ENCODE measurements around the gene TECPR2.
A peak's percentile ranks its signal among the peaks of the same experiment; 100 is the strongest.
"Not testable (repeated sequence)": the region's sequence is repeated elsewhere in the genome, so short reads cannot be mapped to it uniquely, and the experiment has no call there.

TECPR2 gene

GRCh38 chr14:102333390-102333789 lies 29.4 kb upstream of the TECPR2 start:
- no peak for DNase-seq (ENCODE audit: low spot score)

GRCh38 chr14:102333795-102334705 lies 28.7 kb upstream of the TECPR2 start:
- no peak for DNase-seq (ENCODE audit: low spot score)

GRCh38 chr14:102335163-102335562 lies 27.6 kb upstream of the TECPR2 start:
- DNase-seq (ENCODE audit: low spot score): no peak

- DNase-seq (ENCODE audit: low spot score): no peak
Observed at GRCh38 chr14:102338724-102339123, 24.0 kb upstream of the TECPR2 start.

- DNase-seq (ENCODE audit: low spot score): no peak
Observed at GRCh38 chr14:102341566-102341965, 21.2 kb upstream of the TECPR2 start.

GRCh38 chr14:102342238-102342637 lies 20.5 kb upstream of the TECPR2 start:
- no peak for DNase-seq (ENCODE audit: low spot score)

GRCh38 chr14:102344084-102344483 lies 18.7 kb upstream of the TECPR2 start:
- DNase-seq (ENCODE audit: low spot score): no peak

- DNase-seq (ENCODE audit: low spot score): no peak
Observed at GRCh38 chr14:102344485-102344884, 18.3 kb upstream of the TECPR2 start.

GRCh38 chr14:102345232-102345631 lies 17.5 kb upstream of the TECPR2 start:
- no peak for DNase-seq (ENCODE audit: low spot score)

- DNase-seq (ENCODE audit: low spot score): no peak
Observed at GRCh38 chr14:102346645-102347044, 16.1 kb upstream of the TECPR2 start.

GRCh38 chr14:102348376-102348775 lies 14.4 kb upstream of the TECPR2 start:
- DNase-seq (ENCODE audit: low spot score): no peak

GRCh38 chr14:102351023-102351422 lies 11.7 kb upstream of the TECPR2 start:
- DNase-seq (ENCODE audit: low spot score): no peak

GRCh38 chr14:102351593-102351992 lies 11.1 kb upstream of the TECPR2 start:
- DNase-seq (ENCODE audit: low spot score): not testable (repeated sequence)

- DNase-seq (ENCODE audit: low spot score): no peak
Observed at GRCh38 chr14:102352213-102352612, 10.5 kb upstream of the TECPR2 start.

- no peak for DNase-seq (ENCODE audit: low spot score)
Observed at GRCh38 chr14:102353126-102353619, 9.6 kb upstream of the TECPR2 start.

- DNase-seq (ENCODE audit: low spot score): no peak
Observed at GRCh38 chr14:102356280-102356679, 6.5 kb upstream of the TECPR2 start.

- DNase-seq (ENCODE audit: low spot score): no peak
Observed at GRCh38 chr14:102359341-102359740, 3.4 kb upstream of the TECPR2 start.

- no peak for DNase-seq (ENCODE audit: low spot score)
Observed at GRCh38 chr14:102360388-102360787, 2.4 kb upstream of the TECPR2 start.

- DNase-seq (ENCODE audit: low spot score): peak; percentile 88
Observed at GRCh38 chr14:102362084-102362483, 657 bp upstream of the TECPR2 start.

GRCh38 chr14:102363182-102363943 lies 622 bp downstream of the TECPR2 start:
- peak; percentile 79 for DNase-seq (ENCODE audit: low spot score)

GRCh38 chr14:102370305-102370809 lies 7.6 kb downstream of the TECPR2 start:
- DNase-seq (ENCODE audit: low spot score): no peak

- no peak for DNase-seq (ENCODE audit: low spot score)
Observed at GRCh38 chr14:102371361-102371760, 8.6 kb downstream of the TECPR2 start.

- no peak for DNase-seq (ENCODE audit: low spot score)
Observed at GRCh38 chr14:102373110-102373509, 10.4 kb downstream of the TECPR2 start.
